Panc1 (cell line): ENCODE measurements around the gene CCT5. TPM values are rescaled to one million over a fixed set of nuclear protein-coding genes. Genes with fewer than 3 reads are reported as not detected.

Experiments
- ATAC-seq: fragments of 200-7000 bp; cut with Tn5 transposase; 2 replicates; pipeline ENCODE4 v1.9.1; 2020; ENCODE audit warnings: mild to moderate bottlenecking, moderate library complexity
- BruUV-seq: library from RNA; stranded (reverse); fragments of 400-500 nt; replicated peaks from 2 replicates; lab custom pipeline; 2021; lab: Mats Ljungman, UMichigan
- CTCF ChIA-PET: fragments of 300-600 bp; sonication (Branson Sonifier 250); formaldehyde crosslinking; loops from one replicate; lab custom pipeline; 2022; ENCODE audit warnings: antibody characterized with exemption; lab: Charles Lee
- POLR2A ChIA-PET: fragments of 300-600 bp; sonication (Branson Sonifier 250); formaldehyde crosslinking; loops from one replicate; lab custom pipeline; 2022; ENCODE audit warnings: antibody characterized with exemption; lab: Charles Lee
- DNase-seq: peaks from one replicate; pipeline ENCODE4 v3.0.0-alpha.2; 2010; ENCODE audit warnings: low read depth, low spot score
- H3K27ac ChIP-seq: 2 replicates; pipeline ENCODE4 v1.5.1; 2011; ENCODE audit warnings: mild to moderate bottlenecking, low read length, inconsistent platforms
- H3K27me3 ChIP-seq: fragments of 200-500 bp; sonication (Bioruptor generic); 2 replicates; pipeline ENCODE4 v1.6.0; 2014; ENCODE audit warnings: low read length, inconsistent platforms; ENCODE audit not compliant: control insufficient read depth, insufficient read depth
- H3K36me3 ChIP-seq: fragments of 200-500 bp; sonication (Bioruptor generic); 2 replicates; pipeline ENCODE4 v1.5.1; 2014; ENCODE audit warnings: inconsistent platforms, mild to moderate bottlenecking, low read length, moderate library complexity; ENCODE audit not compliant: control insufficient read depth, insufficient read depth
- H3K4me1 ChIP-seq: 2 replicates; pipeline ENCODE4 v1.5.1; 2011; ENCODE audit warnings: inconsistent platforms, mild to moderate bottlenecking, low read length, moderate library complexity; ENCODE audit not compliant: control insufficient read depth, insufficient read depth
- H3K4me3 ChIP-seq, 2 experiments: 2 replicates each; pipeline ENCODE4 v1.5.1; 2011 to 2012; ENCODE audit warnings: low read depth in 2 of 2, low read length in 2 of 2, mild to moderate bottlenecking in 2 of 2, inconsistent platforms in 1 of 2, moderate library complexity in 1 of 2
- H3K9me3 ChIP-seq: fragments of 200-500 bp; sonication (Bioruptor generic); 2 replicates; pipeline ENCODE4 v1.5.1; 2014; ENCODE audit warnings: low read depth, mild to moderate bottlenecking, inconsistent platforms, low read length, moderate library complexity; ENCODE audit not compliant: control insufficient read depth, insufficient read depth
- POLR2AphosphoS5 ChIP-seq: IDR thresholded peaks from 2 replicates; pipeline ENCODE4 v1.6.1; 2012; ENCODE audit warnings: mild to moderate bottlenecking, low read depth, low read length, moderate library complexity
- SIN3A ChIP-seq: IDR thresholded peaks from 2 replicates; pipeline ENCODE4 v1.6.1; 2012; ENCODE audit warnings: low read depth, mild to moderate bottlenecking, low read length, moderate library complexity, borderline replicate concordance; ENCODE audit not compliant: insufficient read depth
- TCF7L2 ChIP-seq: IDR thresholded peaks from 2 replicates; pipeline ENCODE4 v1.6.1; 2011; ENCODE audit warnings: mild to moderate bottlenecking, low read depth, low read length, inconsistent platforms
- in situ Hi-C: cut with HindIII; loops from 2 replicates; pipeline ENCODE4 v1.10.0; 2016; ENCODE audit warnings: low sequenced_read_pairs, low pct_unique_long_range_greater_than_20kb
- intact Hi-C: fragments of 100-400 bp; cut with micrococcal nuclease; formaldehyde crosslinking; loops from one replicate; pipeline ENCODE4 v1.10.0; 2022; ENCODE audit not compliant: unreplicated experiment
- total RNA-seq: library from RNA; stranded (reverse); gene quantifications from one replicate; pipeline ENCODE4 v1.2.1, GENCODE V29; 2021; ENCODE audit not compliant: unreplicated experiment
- TF ChIP-seq, protein P1 (sequence below), 2 experiments: IDR thresholded peaks; 2 replicates each; pipeline ENCODE4 v1.6.1; 2011 to 2012; ENCODE audit warnings: low read depth in 2 of 2, control low read depth in 1 of 2, low read length in 1 of 2, mild to moderate bottlenecking in 1 of 2, moderate library complexity in 1 of 2; ENCODE audit not compliant: insufficient read depth in 1 of 2
- TF ChIP-seq, protein P2 (sequence below): fragments of 450-650 bp; IDR thresholded peaks from 2 replicates; pipeline ENCODE4 v1.5.1; 2017; ENCODE audit warnings: mild to moderate bottlenecking

The CCT5 gene
- total RNA-seq, 1 experiment from 2014 or later: 476 TPM

DNA sequence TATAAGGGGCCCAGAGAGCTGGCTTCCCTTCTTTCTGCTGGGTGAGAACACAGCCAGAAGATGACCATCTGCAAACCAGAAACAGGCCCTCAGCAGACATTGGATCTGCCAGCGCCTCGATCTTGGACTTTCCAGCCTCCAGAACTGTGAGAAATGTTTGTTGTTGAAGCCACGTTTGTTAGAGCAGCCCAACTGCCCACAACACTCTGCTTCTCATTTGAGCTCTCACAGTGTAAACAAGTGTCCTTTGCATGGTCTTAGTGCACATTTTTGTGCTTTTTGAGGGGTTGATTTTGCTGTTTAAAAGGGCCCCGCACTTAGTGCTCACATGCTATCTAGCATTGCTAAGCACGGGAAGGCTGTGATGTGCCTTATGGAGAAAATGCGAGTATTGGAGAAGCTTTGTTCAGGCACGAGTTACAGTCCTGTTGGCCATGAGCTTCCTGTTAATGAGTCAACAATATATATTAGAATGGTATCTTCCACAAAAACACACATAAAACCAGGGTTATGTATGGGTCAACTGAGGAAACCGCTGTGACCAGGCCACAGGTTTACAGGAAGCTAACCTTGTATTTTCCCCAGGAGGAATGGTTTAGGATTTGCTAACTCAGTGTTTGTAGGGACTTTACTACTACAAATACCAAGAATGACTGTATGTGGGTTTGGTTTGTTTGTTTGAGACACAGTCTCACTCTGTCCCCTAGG is 45.7 kb downstream of the CCT5 start:
- H3K27ac ChIP-seq: no peak overlapping the region
- POLR2A ChIA-PET: no interaction called here

DNA sequence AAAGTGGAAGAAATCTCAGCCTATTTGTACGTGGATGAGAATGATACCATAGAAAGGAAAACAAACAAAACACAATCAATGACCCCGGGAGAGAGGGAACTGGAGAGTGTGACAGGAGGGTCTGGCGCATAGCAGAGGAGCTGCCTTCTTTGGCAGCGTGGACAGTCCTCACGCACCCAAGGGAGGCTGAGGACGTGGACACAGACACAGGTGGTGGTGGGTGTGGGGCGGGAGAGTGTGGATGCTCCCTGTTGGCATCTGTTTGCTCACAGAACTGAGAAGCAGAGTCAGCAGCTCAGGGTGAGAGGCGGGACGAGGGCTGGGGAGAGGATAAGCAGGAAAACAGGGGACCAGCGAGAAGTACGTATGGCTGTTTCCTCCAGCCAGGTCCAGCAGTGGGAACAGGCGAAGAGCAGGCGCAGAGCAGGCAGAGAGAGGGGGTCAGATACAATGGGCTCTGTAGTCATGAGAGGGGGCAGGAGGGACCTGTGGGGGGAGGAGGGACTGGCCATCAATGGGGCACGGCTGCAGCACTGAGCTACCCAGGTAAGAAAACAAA is 47.6 kb downstream of the CCT5 start:
- ChIA-PET POLR2A (no interaction called here), CTCF (interaction anchor here (0.7 kb wide), 1 partner anchor 67 kb away, joined by 3 read pairs; no protein-coding TSS in a partner anchor)
- no peak for DNase-seq
- Histone ChIP-seq H3K27me3 (no peaks in the 10 kb centered on the region), H3K27ac (no peak overlapping the region), H3K9me3 (no peaks in the 10 kb centered on the region), H3K36me3 (no peaks in the 10 kb centered on the region), H3K4me1 (peaks cover 14% of the 10 kb centered on the region), H3K4me3 (no peak overlapping the region)
- no TSS peak for BruUV-seq
- in situ Hi-C loops: no loop called here
- intact Hi-C loops: no loop called here
- no peak for TF ChIP-seq POLR2AphosphoS5
- TF ChIP-seq SIN3A: no peak
- TF ChIP-seq, protein P1, sequence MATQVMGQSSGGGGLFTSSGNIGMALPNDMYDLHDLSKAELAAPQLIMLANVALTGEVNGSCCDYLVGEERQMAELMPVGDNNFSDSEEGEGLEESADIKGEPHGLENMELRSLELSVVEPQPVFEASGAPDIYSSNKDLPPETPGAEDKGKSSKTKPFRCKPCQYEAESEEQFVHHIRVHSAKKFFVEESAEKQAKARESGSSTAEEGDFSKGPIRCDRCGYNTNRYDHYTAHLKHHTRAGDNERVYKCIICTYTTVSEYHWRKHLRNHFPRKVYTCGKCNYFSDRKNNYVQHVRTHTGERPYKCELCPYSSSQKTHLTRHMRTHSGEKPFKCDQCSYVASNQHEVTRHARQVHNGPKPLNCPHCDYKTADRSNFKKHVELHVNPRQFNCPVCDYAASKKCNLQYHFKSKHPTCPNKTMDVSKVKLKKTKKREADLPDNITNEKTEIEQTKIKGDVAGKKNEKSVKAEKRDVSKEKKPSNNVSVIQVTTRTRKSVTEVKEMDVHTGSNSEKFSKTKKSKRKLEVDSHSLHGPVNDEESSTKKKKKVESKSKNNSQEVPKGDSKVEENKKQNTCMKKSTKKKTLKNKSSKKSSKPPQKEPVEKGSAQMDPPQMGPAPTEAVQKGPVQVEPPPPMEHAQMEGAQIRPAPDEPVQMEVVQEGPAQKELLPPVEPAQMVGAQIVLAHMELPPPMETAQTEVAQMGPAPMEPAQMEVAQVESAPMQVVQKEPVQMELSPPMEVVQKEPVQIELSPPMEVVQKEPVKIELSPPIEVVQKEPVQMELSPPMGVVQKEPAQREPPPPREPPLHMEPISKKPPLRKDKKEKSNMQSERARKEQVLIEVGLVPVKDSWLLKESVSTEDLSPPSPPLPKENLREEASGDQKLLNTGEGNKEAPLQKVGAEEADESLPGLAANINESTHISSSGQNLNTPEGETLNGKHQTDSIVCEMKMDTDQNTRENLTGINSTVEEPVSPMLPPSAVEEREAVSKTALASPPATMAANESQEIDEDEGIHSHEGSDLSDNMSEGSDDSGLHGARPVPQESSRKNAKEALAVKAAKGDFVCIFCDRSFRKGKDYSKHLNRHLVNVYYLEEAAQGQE (IDR thresholded peaks at IDR 0.05; ENCODE audit: insufficient read depth in 1 of 2, low read depth in 2 of 2, low read length in 1 of 2): no peak
- TF ChIP-seq, protein P2, sequence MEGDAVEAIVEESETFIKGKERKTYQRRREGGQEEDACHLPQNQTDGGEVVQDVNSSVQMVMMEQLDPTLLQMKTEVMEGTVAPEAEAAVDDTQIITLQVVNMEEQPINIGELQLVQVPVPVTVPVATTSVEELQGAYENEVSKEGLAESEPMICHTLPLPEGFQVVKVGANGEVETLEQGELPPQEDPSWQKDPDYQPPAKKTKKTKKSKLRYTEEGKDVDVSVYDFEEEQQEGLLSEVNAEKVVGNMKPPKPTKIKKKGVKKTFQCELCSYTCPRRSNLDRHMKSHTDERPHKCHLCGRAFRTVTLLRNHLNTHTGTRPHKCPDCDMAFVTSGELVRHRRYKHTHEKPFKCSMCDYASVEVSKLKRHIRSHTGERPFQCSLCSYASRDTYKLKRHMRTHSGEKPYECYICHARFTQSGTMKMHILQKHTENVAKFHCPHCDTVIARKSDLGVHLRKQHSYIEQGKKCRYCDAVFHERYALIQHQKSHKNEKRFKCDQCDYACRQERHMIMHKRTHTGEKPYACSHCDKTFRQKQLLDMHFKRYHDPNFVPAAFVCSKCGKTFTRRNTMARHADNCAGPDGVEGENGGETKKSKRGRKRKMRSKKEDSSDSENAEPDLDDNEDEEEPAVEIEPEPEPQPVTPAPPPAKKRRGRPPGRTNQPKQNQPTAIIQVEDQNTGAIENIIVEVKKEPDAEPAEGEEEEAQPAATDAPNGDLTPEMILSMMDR: no peak
- TF ChIP-seq TCF7L2: no peak
- ATAC-seq: no peak

More for the DNA sequence above, 45.7 kb downstream of the CCT5 start:
- H3K4me3 ChIP-seq: no peak overlapping the region
- ATAC-seq: no peak
- intact Hi-C loops (no loop called here), in situ Hi-C loops (no loop called here)
- H3K36me3 ChIP-seq: no peaks in the 10 kb centered on the region
- no peaks in the 10 kb centered on the region for H3K4me1 ChIP-seq
- TF ChIP-seq, protein P2: no peak
- TF ChIP-seq TCF7L2 (no peak), POLR2AphosphoS5 (no peak)
- BruUV-seq: no TSS peak
- CTCF ChIA-PET: interaction anchor here (1.6 kb wide), 1 partner anchor 13 kb away, joined by 6 read pairs; no protein-coding TSS in a partner anchor
- H3K9me3 ChIP-seq: no peaks in the 10 kb centered on the region
- DNase-seq: no peak
- H3K27me3 ChIP-seq: no peaks in the 10 kb centered on the region
